OCI-LY1 (cell line): ENCODE data around the gene LITAFD.

Experiments used
- H2AFZ ChIP-seq: fragments of 200-600 bp; sonication (generic), shearing (Covaris generic); 2 replicates; pipeline ENCODE4 v1.6.0; 2014; ENCODE audit warnings: antibody characterized with exemption, mild to moderate bottlenecking, low read length
- H3F3A ChIP-seq: fragments of 200-600 bp; sonication (generic), shearing (Covaris generic); 2 replicates; pipeline ENCODE4 v1.6.0; 2014; ENCODE audit warnings: mild to moderate bottlenecking, antibody characterized with exemption, low read length, moderate library complexity; ENCODE audit not compliant: insufficient read depth
- H3K27ac ChIP-seq: fragments of 200-600 bp; sonication (generic); 2 replicates; pipeline ENCODE4 v1.5.1; 2014; ENCODE audit warnings: low read length, mixed run types, mild to moderate bottlenecking, low read depth; ENCODE audit not compliant: poor library complexity, severe bottlenecking
- H3K27me3 ChIP-seq: fragments of 200-600 bp; sonication (generic); 2 replicates; pipeline ENCODE4 v1.6.0; 2014; ENCODE audit warnings: antibody characterized with exemption, mild to moderate bottlenecking, low read length, moderate library complexity; ENCODE audit not compliant: insufficient read depth
- H3K36me3 ChIP-seq: fragments of 200-600 bp; sonication (generic); 2 replicates; pipeline ENCODE4 v1.6.1; 2014; ENCODE audit warnings: mild to moderate bottlenecking, antibody characterized with exemption, low read length, moderate library complexity, mixed read lengths; ENCODE audit not compliant: insufficient read depth
- H3K4me1 ChIP-seq: fragments of 200-600 bp; sonication (generic); 2 replicates; pipeline ENCODE4 v1.5.1; 2014; ENCODE audit warnings: mild to moderate bottlenecking, low read length, moderate library complexity; ENCODE audit not compliant: insufficient read depth, severe bottlenecking
- H3K4me2 ChIP-seq: fragments of 200-600 bp; sonication (generic), shearing (Covaris generic); 2 replicates; pipeline ENCODE4 v1.6.1; 2014; ENCODE audit warnings: low read length
- H3K4me3 ChIP-seq: fragments of 200-600 bp; sonication (generic); 2 replicates; pipeline ENCODE4 v1.5.1; 2014; ENCODE audit warnings: low read length, low read depth, mild to moderate bottlenecking, mixed read lengths; ENCODE audit not compliant: poor library complexity, severe bottlenecking
- H3K79me2 ChIP-seq: fragments of 200-600 bp; shearing (Covaris generic); 2 replicates; pipeline ENCODE4 v1.6.1; 2016; ENCODE audit warnings: mixed run types, low read length, mixed read lengths; ENCODE audit not compliant: insufficient read depth
- H3K9ac ChIP-seq: fragments of 200-600 bp; sonication (generic), shearing (Covaris generic); 2 replicates; pipeline ENCODE4 v1.6.1; 2014; ENCODE audit warnings: mild to moderate bottlenecking, low read length, mixed read lengths
- H3K9me2 ChIP-seq: fragments of 200-600 bp; sonication (generic), shearing (Covaris generic); 2 replicates; pipeline ENCODE4 v1.6.1; 2014; ENCODE audit warnings: low read depth, mild to moderate bottlenecking, low read length, mixed read lengths
- H3K9me3 ChIP-seq: fragments of 200-600 bp; shearing (Covaris generic); 2 replicates; pipeline ENCODE4 v1.6.1; 2014; ENCODE audit warnings: low read length, mixed read lengths
- H4K20me1 ChIP-seq: fragments of 200-600 bp; sonication (generic), shearing (Covaris generic); 2 replicates; pipeline ENCODE4 v1.6.0; 2016; ENCODE audit warnings: mild to moderate bottlenecking, low read length; ENCODE audit not compliant: insufficient read depth
- CTCF ChIP-seq: fragments of 200-600 bp; sonication (generic), shearing (Covaris generic); IDR thresholded peaks from 2 replicates; pipeline ENCODE4 v1.5.1; 2017; ENCODE audit warnings: mild to moderate bottlenecking, antibody characterized with exemption, low read length, moderate library complexity, mixed read lengths
- EZH2 ChIP-seq: fragments of 200-600 bp; sonication (generic), shearing (Covaris generic); IDR thresholded peaks from 2 replicates; pipeline ENCODE4 v1.8.0; 2017; ENCODE audit warnings: borderline replicate concordance, mixed run types, mild to moderate bottlenecking, antibody characterized with exemption, low read length, moderate library complexity, mixed read lengths

LITAFD gene

DNA sequence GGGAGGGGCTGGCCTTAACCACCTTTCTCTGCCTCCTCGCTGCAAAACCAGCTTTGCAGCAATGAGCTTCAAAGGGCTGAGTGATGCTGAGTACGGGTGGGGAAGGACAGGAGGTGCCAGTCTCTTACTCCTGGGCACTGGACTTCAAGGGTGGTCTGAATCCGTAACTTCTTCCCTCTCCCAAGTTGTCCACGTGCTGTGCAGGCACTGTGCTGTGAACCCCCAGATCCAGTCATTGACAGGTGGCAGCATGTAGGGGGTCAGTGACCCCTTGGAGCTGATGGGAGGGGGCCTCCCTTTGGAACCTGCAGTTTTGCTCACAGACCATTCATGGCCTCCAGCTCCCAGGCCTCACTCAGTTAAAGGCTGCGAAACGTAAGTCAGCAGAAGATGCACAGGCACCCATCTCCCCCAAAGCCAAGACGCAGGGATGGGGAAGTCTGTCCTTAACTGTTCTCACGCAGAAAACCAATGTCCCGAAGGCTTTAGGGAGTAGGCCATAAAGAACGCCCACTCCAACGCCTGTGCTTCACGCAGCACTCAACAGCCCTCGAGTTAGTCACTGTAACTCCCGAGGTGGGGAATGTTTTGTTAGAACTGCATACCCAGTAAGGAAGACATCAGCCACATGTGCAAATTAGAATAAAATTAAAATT is 7.9 kb downstream of the LITAFD start:
- Histone ChIP-seq H3F3A (peaks cover 21% of the 10 kb centered on the region), H3K79me2 (no peaks in the 10 kb centered on the region), H2AFZ (no peak overlapping the region), H3K4me2 (no peak overlapping the region), H3K9ac (no peak overlapping the region), H3K4me3 (no peak overlapping the region), H4K20me1 (no peaks in the 10 kb centered on the region), H3K27ac (peak overlapping the region; percentile 96), H3K9me3 (no peaks in the 10 kb centered on the region), H3K36me3 (peaks cover 78% of the 10 kb centered on the region), H3K4me1 (peaks cover 70% of the 10 kb centered on the region), H3K9me2 (no peaks in the 10 kb centered on the region), H3K27me3 (no peaks in the 10 kb centered on the region)
- no peak for TF ChIP-seq CTCF
- no peak for TF ChIP-seq EZH2

- Histone ChIP-seq H3K36me3 (peaks cover 83% of the 10 kb centered on the region), H3K27ac (peak overlapping the region; percentile 96), H3K27me3 (no peaks in the 10 kb centered on the region), H4K20me1 (no peaks in the 10 kb centered on the region), H3K9me2 (no peaks in the 10 kb centered on the region), H3K79me2 (no peaks in the 10 kb centered on the region), H3K9me3 (no peaks in the 10 kb centered on the region), H2AFZ (no peak overlapping the region), H3K4me3 (no peak overlapping the region), H3K4me1 (peaks cover 73% of the 10 kb centered on the region), H3K4me2 (no peak overlapping the region), H3F3A (peaks cover 21% of the 10 kb centered on the region), H3K9ac (no peak overlapping the region)
- TF ChIP-seq CTCF (no peak), EZH2 (no peak)
Measured at GRCh38 chr16:8890549-8890921, 8.4 kb downstream of the LITAFD start.

DNA sequence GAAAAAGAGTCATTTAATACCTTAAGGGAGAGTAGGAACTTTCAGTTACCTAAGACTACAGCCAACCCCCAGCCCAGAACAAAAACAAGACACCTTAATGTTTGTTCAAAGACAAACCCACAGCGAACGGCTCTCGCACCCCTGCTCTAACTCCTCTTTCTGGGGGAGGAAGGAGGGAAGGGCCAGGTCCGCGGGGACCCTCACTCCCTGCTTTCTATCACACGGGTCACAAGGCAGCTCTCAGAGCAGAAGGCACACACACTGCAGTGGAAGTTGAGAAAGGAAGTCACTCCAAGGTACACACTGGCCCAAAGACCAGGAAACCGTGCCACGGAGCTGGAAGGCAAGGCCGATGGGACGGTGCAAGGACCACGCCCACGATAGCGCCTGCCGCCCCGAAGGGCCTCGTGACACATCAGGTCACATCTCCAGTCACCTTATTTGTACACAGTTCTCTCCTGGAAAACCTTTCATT is 10.0 kb downstream of the LITAFD start:
- H3F3A ChIP-seq: peaks cover 21% of the 10 kb centered on the region
- no peak overlapping the region for H2AFZ ChIP-seq
- H3K27me3 ChIP-seq: no peaks in the 10 kb centered on the region
- no peaks in the 10 kb centered on the region for H3K9me2 ChIP-seq
- peaks cover 73% of the 10 kb centered on the region for H3K4me1 ChIP-seq
- H4K20me1 ChIP-seq: no peaks in the 10 kb centered on the region
- H3K79me2 ChIP-seq: no peaks in the 10 kb centered on the region
- H3K27ac ChIP-seq: peak overlapping the region; percentile 96
- H3K9me3 ChIP-seq: no peaks in the 10 kb centered on the region
- peaks cover 99% of the 10 kb centered on the region for H3K36me3 ChIP-seq
- H3K4me2 ChIP-seq: peak overlapping the region; percentile 58
- H3K4me3 ChIP-seq: peak overlapping the region; percentile 11
- peak overlapping the region; percentile 57 for H3K9ac ChIP-seq
- TF ChIP-seq EZH2: no peak
- TF ChIP-seq CTCF: no peak
